Chondrocyte (in vitro differentiated cells): ENCODE measurements around the gene ITIH1. TPM values are rescaled to one million over a fixed set of nuclear protein-coding genes. Genes with fewer than 3 reads are reported as not detected.

ENCODE experiments used
- DNase-seq: peaks from one replicate; pipeline ENCODE4 v3.0.0; 2021; ENCODE audit warnings: mixed read lengths, low spot score
- H3K27ac Mint-ChIP-seq: one replicate; pipeline ENCODE4 v1.8.0; 2021; ENCODE audit warnings: mild to moderate bottlenecking, moderate library complexity, mixed read lengths; ENCODE audit not compliant: unreplicated experiment
- H3K27me3 Mint-ChIP-seq: 2 replicates; pipeline ENCODE4 v1.8.0; 2021; ENCODE audit warnings: low read depth, mixed read lengths
- H3K36me3 Mint-ChIP-seq: 2 replicates; pipeline ENCODE4 v1.8.0; 2021; ENCODE audit warnings: low read depth, mixed read lengths
- H3K4me1 Mint-ChIP-seq: 2 replicates; pipeline ENCODE4 v1.8.0; 2021; ENCODE audit warnings: low read depth, mild to moderate bottlenecking, mixed read lengths
- H3K4me3 Mint-ChIP-seq: one replicate; pipeline ENCODE4 v1.8.0; 2021; ENCODE audit warnings: mild to moderate bottlenecking, moderate library complexity, mixed read lengths; ENCODE audit not compliant: unreplicated experiment
- H3K9me3 Mint-ChIP-seq: 2 replicates; pipeline ENCODE4 v1.8.0; 2021; ENCODE audit warnings: low read depth, mixed read lengths
- CTCF ChIP-seq: fragments of 200-600 bp; sonication (generic); IDR thresholded peaks from 2 replicates; pipeline ENCODE4 v1.5.0; 2021; ENCODE audit warnings: antibody characterized with exemption, mild to moderate bottlenecking, moderate library complexity
- total RNA-seq: library from RNA; stranded (reverse); gene quantifications from 3 replicates; pipeline ENCODE4 v1.2.1, GENCODE V29; 2021

Gene ITIH1
- total RNA-seq, 1 donor from 2014 or later = not detected

GRCh38 chr3:52789746-52790040 is 12.3 kb downstream of the ITIH1 start:
- peaks cover 9% of the 10 kb centered on the region for H3K4me1 Mint-ChIP-seq
- no peak overlapping the region for H3K27ac Mint-ChIP-seq
- DNase-seq = no peak
- no peaks in the 10 kb centered on the region for H3K36me3 Mint-ChIP-seq
- H3K27me3 Mint-ChIP-seq = no peaks in the 10 kb centered on the region
- no peak for TF ChIP-seq CTCF
- no peaks in the 10 kb centered on the region for H3K9me3 Mint-ChIP-seq
- H3K4me3 Mint-ChIP-seq = no peak overlapping the region

- no peaks in the 10 kb centered on the region for H3K36me3 Mint-ChIP-seq
- no peak for DNase-seq
Measured at GRCh38 chr3:52790337-52790736, 12.9 kb downstream of the ITIH1 start.

GRCh38 chr3:52790741-52791140 is 13.3 kb downstream of the ITIH1 start:
- Mint-ChIP-seq H3K4me1 (peaks cover 11% of the 10 kb centered on the region), H3K36me3 (no peaks in the 10 kb centered on the region)

More at GRCh38 chr3:52790337-52790736, 12.9 kb downstream of the ITIH1 start:
- no peak overlapping the region for H3K4me3 Mint-ChIP-seq
- no peaks in the 10 kb centered on the region for H3K9me3 Mint-ChIP-seq
- TF ChIP-seq CTCF = no peak
- H3K27ac Mint-ChIP-seq = no peak overlapping the region
- H3K4me1 Mint-ChIP-seq = peaks cover 11% of the 10 kb centered on the region
- no peaks in the 10 kb centered on the region for H3K27me3 Mint-ChIP-seq

GRCh38 chr3:52791366-52791765 is 14.0 kb downstream of the ITIH1 start:
- Mint-ChIP-seq H3K9me3 (no peaks in the 10 kb centered on the region), H3K4me3 (no peak overlapping the region), H3K4me1 (peaks cover 11% of the 10 kb centered on the region), H3K27me3 (no peaks in the 10 kb centered on the region), H3K27ac (no peak overlapping the region), H3K36me3 (no peaks in the 10 kb centered on the region)
- TF ChIP-seq CTCF = no peak
- no peak for DNase-seq

More at GRCh38 chr3:52790741-52791140, 13.3 kb downstream of the ITIH1 start:
- Mint-ChIP-seq H3K9me3 (no peaks in the 10 kb centered on the region), H3K27me3 (no peaks in the 10 kb centered on the region), H3K27ac (no peak overlapping the region), H3K4me3 (no peak overlapping the region)
- DNase-seq = peak; percentile 75
- TF ChIP-seq CTCF = no peak

- Mint-ChIP-seq H3K27ac (no peak overlapping the region), H3K9me3 (no peaks in the 10 kb centered on the region), H3K36me3 (no peaks in the 10 kb centered on the region), H3K4me1 (peaks cover 11% of the 10 kb centered on the region), H3K27me3 (no peaks in the 10 kb centered on the region), H3K4me3 (no peak overlapping the region)
- no peak for TF ChIP-seq CTCF
- no peak for DNase-seq
Measured at GRCh38 chr3:52791928-52792327, 14.5 kb downstream of the ITIH1 start.
